Mesenchymal stem cell (in vitro differentiated cells and primary cell): Measurements from ENCODE around the gene GULP1.

Experiments
- DNase-seq: peaks from one replicate; pipeline ENCODE4 v3.0.0-alpha.2; 2013
- H2AFZ ChIP-seq: one replicate; pipeline ENCODE4 v1.6.1; 2013; ENCODE audit warnings: low read depth, mild to moderate bottlenecking, control low read depth, inconsistent platforms, low read length, moderate library complexity
- H2AK5ac ChIP-seq: 2 replicates; pipeline ENCODE4 v1.6.1; 2013; ENCODE audit warnings: low read length, moderate library complexity, mild to moderate bottlenecking, inconsistent platforms; ENCODE audit not compliant: severe bottlenecking
- H2BK120ac ChIP-seq: one replicate; pipeline ENCODE4 v1.6.1; 2013; ENCODE audit warnings: low read depth, mild to moderate bottlenecking, inconsistent platforms, low read length, moderate library complexity
- H2BK12ac ChIP-seq, 2 experiments: one replicate each; pipeline ENCODE4 v1.6.1; 2013; ENCODE audit warnings: inconsistent platforms in 2 of 2, low read length in 2 of 2, mild to moderate bottlenecking in 2 of 2, moderate library complexity in 2 of 2, control low read depth in 1 of 2
- H2BK15ac ChIP-seq: one replicate; pipeline ENCODE4 v1.6.1; 2013; ENCODE audit warnings: mild to moderate bottlenecking, low read depth, inconsistent platforms; ENCODE audit not compliant: poor library complexity, severe bottlenecking
- H2BK5ac ChIP-seq: 2 replicates; pipeline ENCODE4 v1.6.1; 2013; ENCODE audit warnings: low read depth, mild to moderate bottlenecking, low read length, control low read depth, inconsistent platforms; ENCODE audit not compliant: poor library complexity, severe bottlenecking
- H3K14ac ChIP-seq, 2 experiments: one replicate each; pipeline ENCODE4 v1.6.1; 2013; ENCODE audit warnings: inconsistent platforms in 2 of 2, low read length in 2 of 2, control low read depth in 1 of 2, mild to moderate bottlenecking in 1 of 2, moderate library complexity in 1 of 2
- H3K18ac ChIP-seq, 2 experiments: one replicate each; pipeline ENCODE4 v1.6.1; 2013; ENCODE audit warnings: inconsistent platforms in 2 of 2, low read length in 2 of 2, control low read depth in 1 of 2, low read depth in 1 of 2, mild to moderate bottlenecking in 1 of 2
- H3K23ac ChIP-seq, 2 experiments: one replicate each; pipeline ENCODE4 v1.6.1; 2013; ENCODE audit warnings: inconsistent platforms in 2 of 2, low read length in 2 of 2, mild to moderate bottlenecking in 2 of 2, moderate library complexity in 2 of 2, control low read depth in 1 of 2
- H3K27ac ChIP-seq: 2 replicates; pipeline ENCODE4 v1.5.1; 2013; ENCODE audit warnings: mild to moderate bottlenecking, moderate library complexity, low read length, control low read depth, inconsistent platforms; ENCODE audit not compliant: poor library complexity, severe bottlenecking
- H3K27me3 ChIP-seq, 2 experiments: 2 replicates each; pipeline versions ENCODE4 v1.6.1 to v1.7.0; 2013; ENCODE audit warnings: low read length in 2 of 2, mild to moderate bottlenecking in 2 of 2, moderate library complexity in 2 of 2, control low read depth in 1 of 2, inconsistent platforms in 1 of 2; ENCODE audit not compliant: control insufficient read depth in 1 of 2, insufficient read depth in 1 of 2
- H3K36me3 ChIP-seq, 2 experiments: 2 replicates each; pipeline versions ENCODE4 v1.6.1 to v1.7.0; 2013; ENCODE audit warnings: low read length in 2 of 2, control low read depth in 1 of 2, inconsistent platforms in 1 of 2, low read depth in 1 of 2, mild to moderate bottlenecking in 1 of 2; ENCODE audit not compliant: insufficient read depth in 2 of 2, control insufficient read depth in 1 of 2
- H3K4ac ChIP-seq, 2 experiments: one replicate each; pipeline ENCODE4 v1.6.1; 2013; ENCODE audit warnings: inconsistent platforms in 2 of 2, low read length in 2 of 2, mild to moderate bottlenecking in 2 of 2, moderate library complexity in 2 of 2, control low read depth in 1 of 2, low read depth in 1 of 2
- H3K4me1 ChIP-seq: 2 replicates; pipeline ENCODE4 v1.6.1; 2013; ENCODE audit warnings: low read depth, low read length, control low read depth; ENCODE audit not compliant: control insufficient read depth, insufficient read depth
- H3K4me2 ChIP-seq: 2 replicates; pipeline ENCODE4 v1.6.1; 2013; ENCODE audit warnings: low read length, mild to moderate bottlenecking, inconsistent platforms; ENCODE audit not compliant: poor library complexity, severe bottlenecking
- H3K4me3 ChIP-seq, 2 experiments: 2 replicates each; pipeline versions ENCODE4 v1.5.1 to v1.7.0; 2013; ENCODE audit warnings: low read length in 2 of 2, mild to moderate bottlenecking in 2 of 2, control low read depth in 1 of 2, low read depth in 1 of 2; ENCODE audit not compliant: insufficient read depth in 1 of 2
- H3K79me1 ChIP-seq: replicated peaks from 2 replicates; pipeline ENCODE4 v1.6.1; 2013; ENCODE audit warnings: mild to moderate bottlenecking, control low read depth, low read length, inconsistent platforms; ENCODE audit not compliant: poor library complexity, severe bottlenecking
- H3K9ac ChIP-seq: 2 replicates; pipeline ENCODE4 v1.7.0; 2013; ENCODE audit warnings: mild to moderate bottlenecking, low read length, moderate library complexity
- H3K9me3 ChIP-seq: 2 replicates; pipeline ENCODE4 v1.7.0; 2013; ENCODE audit warnings: mild to moderate bottlenecking, low read length; ENCODE audit not compliant: control insufficient read depth
- H4K8ac ChIP-seq: one replicate; pipeline ENCODE4 v1.6.1; 2013; ENCODE audit warnings: inconsistent platforms, mild to moderate bottlenecking, low read length, moderate library complexity
- H4K91ac ChIP-seq: one replicate; pipeline ENCODE4 v1.6.1; 2013; ENCODE audit warnings: mild to moderate bottlenecking, low read length, inconsistent platforms
- WGBS: methylation state at CpG from one replicate; pipeline ENCODE4 v1.1.7; 2013; ENCODE audit warnings: mixed read lengths; 5-methylcytosine and 5-hydroxymethylcytosine counted together

Gene GULP1

DNA sequence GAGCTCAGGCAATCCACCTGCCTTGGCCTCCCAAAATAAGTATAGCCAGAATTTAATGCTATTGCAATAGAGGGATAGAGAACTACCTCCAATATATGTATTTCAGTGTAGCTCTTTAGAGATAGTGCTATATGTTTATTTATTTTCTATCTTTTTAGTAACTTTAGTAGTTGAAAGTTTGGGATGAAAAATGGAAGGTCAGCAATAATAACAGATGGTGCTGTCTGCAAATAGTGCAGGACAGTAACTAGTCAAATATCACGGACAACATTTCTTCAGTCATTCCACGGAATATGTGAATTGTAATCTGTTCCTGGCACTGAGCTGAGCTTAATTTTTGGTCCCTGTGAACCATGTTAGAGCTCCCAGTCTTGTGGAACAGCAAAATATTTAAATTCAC, 43.2 kb upstream of the GULP1 start:
- no peak overlapping the region for H3K14ac ChIP-seq
- H3K27me3 ChIP-seq: no peaks in the 10 kb centered on the region
- H2AFZ ChIP-seq: no peak overlapping the region
- no peak overlapping the region for H2BK15ac ChIP-seq
- no peak for DNase-seq
- no peak overlapping the region for H3K4me3 ChIP-seq
- no peak overlapping the region for H3K18ac ChIP-seq
- WGBS: 96% methylated on average over 2 of the region's 2 CpGs
- no peak overlapping the region for H4K91ac ChIP-seq
- no peaks in the 10 kb centered on the region for H3K4me1 ChIP-seq
- peaks cover 4% of the 10 kb centered on the region for H3K9me3 ChIP-seq
- no peaks in the 10 kb centered on the region for H3K79me1 ChIP-seq
- H3K4ac ChIP-seq: no peak overlapping the region
- no peak overlapping the region for H3K23ac ChIP-seq
- no peak overlapping the region for H3K27ac ChIP-seq
- no peak overlapping the region for H2AK5ac ChIP-seq
- no peak overlapping the region for H4K8ac ChIP-seq
- no peak overlapping the region for H2BK12ac ChIP-seq
- H3K9ac ChIP-seq: no peak overlapping the region
- H2BK5ac ChIP-seq: no peak overlapping the region
- H3K4me2 ChIP-seq: no peak overlapping the region
- H2BK120ac ChIP-seq: no peak overlapping the region
- H3K36me3 ChIP-seq: no peaks in the 10 kb centered on the region

DNA sequence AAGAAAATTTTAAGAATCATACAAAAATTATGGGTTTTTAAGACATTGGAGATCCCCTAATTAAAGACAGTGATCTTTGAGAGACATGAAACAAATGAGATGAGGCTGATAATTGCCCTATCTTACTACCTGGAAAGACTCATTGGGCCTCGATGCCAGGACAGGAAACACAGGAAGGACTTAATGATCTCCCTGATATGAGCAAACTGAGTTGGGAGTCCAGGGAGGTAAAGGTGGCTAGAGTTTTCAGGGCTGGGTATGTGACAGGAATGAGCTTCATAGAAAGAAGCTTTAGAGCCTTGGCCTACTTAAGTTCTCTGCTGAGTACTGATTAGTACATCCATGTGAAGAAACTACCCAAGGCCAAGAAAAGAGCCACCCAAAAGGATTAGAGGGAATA, 40.6 kb upstream of the GULP1 start:
- Histone ChIP-seq H4K91ac (no peak overlapping the region), H3K4me1 (no peaks in the 10 kb centered on the region), H3K23ac (no peak overlapping the region), H2BK5ac (no peak overlapping the region), H2AFZ (no peak overlapping the region), H3K9ac (no peak overlapping the region), H3K4me2 (no peak overlapping the region), H2AK5ac (no peak overlapping the region), H4K8ac (no peak overlapping the region), H2BK15ac (no peak overlapping the region), H3K4ac (no peak overlapping the region), H3K27ac (no peak overlapping the region), H2BK120ac (no peak overlapping the region), H3K79me1 (no peaks in the 10 kb centered on the region), H2BK12ac (no peak overlapping the region), H3K9me3 (peaks cover 4% of the 10 kb centered on the region), H3K27me3 (no peaks in the 10 kb centered on the region), H3K36me3 (no peaks in the 10 kb centered on the region), H3K14ac (no peak overlapping the region), H3K18ac (no peak overlapping the region), H3K4me3 (no peak overlapping the region)
- WGBS: 32% methylated on average over 1 of the region's 1 CpG
- no peak for DNase-seq

DNA sequence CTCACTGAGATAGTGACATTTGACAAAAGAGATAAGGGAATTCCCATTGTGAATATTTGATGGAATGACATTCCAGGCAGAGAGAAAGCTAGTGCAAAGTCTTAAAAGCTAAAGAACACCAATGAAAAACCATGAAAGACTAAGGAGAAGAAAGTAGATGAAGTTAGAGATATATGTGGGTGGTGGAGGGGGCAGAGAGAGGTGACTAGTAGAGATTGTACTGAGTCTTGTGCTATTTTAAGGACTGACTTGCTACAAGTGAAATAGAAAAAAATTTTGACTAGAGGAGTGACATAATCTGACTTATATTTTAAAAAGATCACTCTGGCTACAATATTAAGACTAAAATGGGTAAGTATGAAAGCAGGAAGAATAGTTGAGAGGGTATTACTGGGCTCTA, 35.3 kb upstream of the GULP1 start:
- Histone ChIP-seq H3K18ac (no peak overlapping the region), H3K4me2 (no peak overlapping the region), H3K4me3 (no peak overlapping the region), H3K23ac (no peak overlapping the region), H4K8ac (no peak overlapping the region), H3K27me3 (no peaks in the 10 kb centered on the region), H2BK120ac (no peak overlapping the region), H3K27ac (no peak overlapping the region), H3K14ac (no peak overlapping the region), H3K9me3 (peaks cover under 1% of the 10 kb centered on the region), H3K4me1 (no peaks in the 10 kb centered on the region), H2BK15ac (no peak overlapping the region), H2AK5ac (no peak overlapping the region), H3K9ac (no peak overlapping the region), H2AFZ (no peak overlapping the region), H3K79me1 (no peaks in the 10 kb centered on the region), H3K36me3 (no peaks in the 10 kb centered on the region), H4K91ac (no peak overlapping the region), H2BK12ac (no peak overlapping the region), H3K4ac (no peak overlapping the region), H2BK5ac (no peak overlapping the region)
- no peak for DNase-seq

DNA sequence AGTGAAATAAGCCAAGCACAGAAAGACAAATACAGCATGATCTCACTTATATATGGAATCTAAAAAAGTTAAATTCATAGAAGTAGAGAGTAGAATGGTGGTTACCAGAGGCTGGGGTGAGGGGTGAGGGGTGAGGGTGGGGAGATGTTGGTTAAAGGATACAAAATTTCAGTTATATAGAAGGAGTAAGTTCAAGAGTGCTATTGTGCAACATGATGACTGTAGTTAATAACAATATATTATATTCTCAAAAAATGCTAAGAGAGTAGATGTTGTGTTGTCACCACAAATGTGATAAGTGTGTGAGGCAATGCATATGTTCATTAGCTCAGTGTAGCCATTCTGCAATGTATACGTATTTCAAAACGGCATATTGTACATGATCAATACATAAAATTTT, 26.4 kb upstream of the GULP1 start:
- H4K91ac ChIP-seq: no peak overlapping the region
- H3K9ac ChIP-seq: no peak overlapping the region
- no peak overlapping the region for H2BK12ac ChIP-seq
- H3K4me2 ChIP-seq: no peak overlapping the region
- no peak overlapping the region for H3K18ac ChIP-seq
- H3K4ac ChIP-seq: no peak overlapping the region
- no peak overlapping the region for H4K8ac ChIP-seq
- no peak overlapping the region for H2BK5ac ChIP-seq
- no peak overlapping the region for H3K23ac ChIP-seq
- H2AFZ ChIP-seq: no peak overlapping the region
- H2BK120ac ChIP-seq: no peak overlapping the region
- H3K27ac ChIP-seq: no peak overlapping the region
- no peak overlapping the region for H3K4me3 ChIP-seq
- H3K27me3 ChIP-seq: no peaks in the 10 kb centered on the region
- DNase-seq: no peak
- H3K4me1 ChIP-seq: no peaks in the 10 kb centered on the region
- H3K14ac ChIP-seq: no peak overlapping the region
- no peak overlapping the region for H2AK5ac ChIP-seq
- no peaks in the 10 kb centered on the region for H3K36me3 ChIP-seq
- no peaks in the 10 kb centered on the region for H3K79me1 ChIP-seq
- no peak overlapping the region for H2BK15ac ChIP-seq
- H3K9me3 ChIP-seq: peaks cover 10% of the 10 kb centered on the region
- WGBS: no CpG with 5 or more reads among the region's 2 CpGs
